Measurements from ENCODE around the gene EVX2.
A peak's percentile ranks its signal among the peaks of the same experiment; 100 is the strongest.

Gene EVX2

DNA sequence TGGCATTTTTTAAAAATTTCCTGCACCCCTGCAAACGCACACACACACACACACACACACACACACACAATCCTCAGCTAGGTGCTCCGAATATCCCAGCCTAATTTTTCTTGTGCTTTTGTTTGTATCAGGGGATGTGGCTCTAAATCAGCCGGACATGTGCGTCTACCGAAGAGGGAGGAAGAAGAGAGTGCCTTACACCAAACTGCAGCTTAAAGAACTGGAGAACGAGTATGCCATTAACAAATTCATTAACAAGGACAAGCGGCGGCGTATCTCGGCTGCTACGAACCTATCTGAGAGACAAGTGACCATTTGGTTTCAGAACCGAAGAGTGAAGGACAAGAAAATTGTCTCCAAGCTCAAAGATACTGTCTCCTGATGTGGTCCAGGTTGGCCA, 10.6 kb upstream of the EVX2 start:
- peak; percentile 16 for DNase-seq

DNA sequence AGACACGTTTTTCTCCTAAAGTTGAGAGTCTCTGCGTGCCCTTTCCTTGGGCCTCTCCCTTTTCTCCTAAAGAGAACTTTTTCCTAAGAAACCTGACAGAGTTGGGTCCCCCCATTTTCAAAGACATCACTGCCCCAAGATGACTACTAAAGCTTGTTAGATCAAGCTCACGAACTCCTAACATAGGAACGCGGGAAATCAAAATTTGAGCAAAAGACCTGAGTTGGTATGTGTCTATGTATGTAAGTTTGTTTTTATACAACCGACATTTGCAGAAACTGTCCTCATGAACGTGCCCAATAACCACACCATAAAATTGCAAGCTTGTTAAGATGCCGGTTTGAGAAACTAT, 10.1 kb upstream of the EVX2 start:
- no peak for DNase-seq

DNA sequence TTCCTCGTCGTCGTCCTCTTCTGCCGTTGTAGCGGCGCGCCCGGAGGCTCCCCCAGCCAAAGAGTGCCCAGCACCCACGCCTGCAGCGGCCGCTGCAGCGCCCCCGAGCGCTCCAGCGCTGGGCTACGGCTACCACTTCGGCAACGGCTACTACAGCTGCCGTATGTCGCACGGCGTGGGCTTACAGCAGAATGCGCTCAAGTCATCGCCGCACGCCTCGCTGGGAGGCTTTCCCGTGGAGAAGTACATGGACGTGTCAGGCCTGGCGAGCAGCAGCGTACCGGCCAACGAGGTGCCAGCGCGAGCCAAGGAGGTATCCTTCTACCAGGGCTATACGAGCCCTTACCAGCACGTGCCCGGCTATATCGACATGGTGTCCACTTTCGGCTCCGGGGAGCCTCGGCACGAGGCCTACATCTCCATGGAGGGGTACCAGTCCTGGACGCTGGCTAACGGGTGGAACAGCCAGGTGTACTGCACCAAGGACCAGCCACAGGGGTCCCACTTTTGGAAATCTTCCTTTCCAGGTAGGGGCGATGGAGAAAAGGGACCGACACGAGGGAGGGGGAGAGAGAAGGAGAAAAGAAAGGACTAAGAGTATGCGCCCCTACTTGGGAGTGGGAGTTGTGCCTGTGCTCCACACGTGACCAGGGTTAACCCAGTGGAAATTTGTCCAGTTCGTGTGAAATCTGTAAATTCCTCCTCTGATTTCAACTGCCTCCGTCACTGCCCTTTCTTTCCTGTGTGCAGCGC, 9.6 kb upstream of the EVX2 start:
- peak; percentile 28 for DNase-seq

DNA sequence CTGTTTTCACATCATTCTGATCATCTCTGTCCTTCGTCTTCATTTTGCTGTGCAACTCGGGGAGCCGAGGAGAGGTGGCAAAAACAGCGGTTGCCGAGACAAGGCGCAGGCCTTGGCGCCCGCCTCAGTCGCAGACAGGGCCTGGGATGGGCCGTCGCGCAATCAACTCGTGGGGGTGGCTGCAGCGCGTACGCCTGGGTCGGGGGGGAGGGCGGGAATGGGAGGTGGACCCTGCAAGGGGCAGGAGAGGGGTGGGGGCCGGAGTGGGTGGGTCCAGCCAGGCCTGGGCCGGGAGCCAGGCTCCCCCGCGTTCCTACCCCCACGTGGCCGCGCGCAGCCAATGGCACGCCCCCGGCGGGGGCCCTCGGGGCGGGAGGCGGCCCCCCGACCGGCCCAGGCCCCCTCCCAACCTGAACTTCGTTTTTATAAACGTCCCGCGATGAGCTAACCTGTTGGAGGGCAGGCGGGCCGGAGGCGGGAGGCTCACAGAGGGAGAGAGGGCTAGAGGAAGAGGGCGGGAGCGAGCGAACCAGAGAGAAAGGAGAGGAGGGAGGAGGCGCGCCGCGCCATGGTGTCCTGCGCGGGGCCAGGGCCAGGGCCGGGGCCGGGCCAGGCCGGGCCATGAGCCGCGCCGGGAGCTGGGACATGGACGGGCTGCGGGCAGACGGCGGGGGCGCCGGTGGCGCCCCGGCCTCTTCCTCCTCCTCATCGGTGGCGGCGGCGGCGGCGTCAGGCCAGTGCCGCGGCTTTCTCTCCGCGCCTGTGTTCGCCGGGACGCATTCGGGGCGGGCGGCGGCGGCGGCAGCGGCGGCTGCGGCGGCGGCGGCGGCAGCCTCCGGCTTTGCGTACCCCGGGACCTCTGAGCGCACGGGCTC, 8.7 kb upstream of the EVX2 start, which contains the start of gene HOXD13:
Gene HOXD13 (plus strand): TSS at position 452 of the 875 bp plus-strand sequence. CDS start 170 bp downstream, at position 622.
- DNase-seq: no peak

DNA sequence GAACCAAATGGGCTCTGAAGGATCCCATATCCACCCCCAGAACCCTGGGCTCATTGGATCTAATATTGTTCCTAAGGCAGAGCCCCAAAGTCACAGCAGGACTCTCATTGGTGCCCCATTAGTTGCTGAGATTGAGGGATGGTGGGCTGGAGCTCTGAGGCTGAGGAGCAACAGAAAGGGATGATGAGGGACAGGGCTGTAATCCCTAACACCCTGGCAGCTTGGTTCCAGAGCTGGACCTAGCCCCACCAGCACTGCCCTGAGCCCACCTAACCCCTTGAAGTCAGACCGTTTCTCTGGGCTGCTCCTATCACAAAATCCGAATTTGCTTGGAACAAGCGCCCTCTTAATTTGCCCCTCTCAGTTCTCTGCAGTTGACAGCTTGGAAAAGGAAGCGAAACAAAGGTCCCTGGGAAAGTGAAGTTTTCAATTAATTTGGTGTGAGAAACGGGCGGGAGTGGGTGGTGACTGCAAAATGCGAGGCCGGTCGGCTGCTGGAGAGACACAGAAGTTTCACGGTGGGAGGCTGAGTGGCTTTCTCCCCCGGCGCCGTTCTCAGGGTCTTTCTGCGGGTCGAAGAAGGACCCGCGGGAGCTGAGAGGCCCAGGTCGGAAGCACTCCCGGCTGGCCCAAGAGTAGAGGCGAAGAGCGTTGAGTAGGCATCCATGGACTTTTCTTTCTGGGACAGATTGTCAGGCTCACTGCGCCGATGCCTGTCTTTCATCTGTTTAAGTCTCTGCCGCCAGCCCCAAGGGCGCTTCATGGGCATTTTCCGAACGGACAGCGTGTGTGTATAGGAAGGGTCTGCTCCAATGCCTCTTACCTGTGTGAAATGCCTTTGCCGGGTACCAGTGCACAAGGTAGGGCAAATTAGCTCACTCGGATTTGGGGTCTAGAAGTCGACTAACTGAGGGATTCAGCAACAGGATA, 7.8 kb upstream of the EVX2 start:
- no peak for DNase-seq

GRCh38 chr2:176090862-176091261, 7.1 kb upstream of the EVX2 start:
- no peak for DNase-seq

DNA sequence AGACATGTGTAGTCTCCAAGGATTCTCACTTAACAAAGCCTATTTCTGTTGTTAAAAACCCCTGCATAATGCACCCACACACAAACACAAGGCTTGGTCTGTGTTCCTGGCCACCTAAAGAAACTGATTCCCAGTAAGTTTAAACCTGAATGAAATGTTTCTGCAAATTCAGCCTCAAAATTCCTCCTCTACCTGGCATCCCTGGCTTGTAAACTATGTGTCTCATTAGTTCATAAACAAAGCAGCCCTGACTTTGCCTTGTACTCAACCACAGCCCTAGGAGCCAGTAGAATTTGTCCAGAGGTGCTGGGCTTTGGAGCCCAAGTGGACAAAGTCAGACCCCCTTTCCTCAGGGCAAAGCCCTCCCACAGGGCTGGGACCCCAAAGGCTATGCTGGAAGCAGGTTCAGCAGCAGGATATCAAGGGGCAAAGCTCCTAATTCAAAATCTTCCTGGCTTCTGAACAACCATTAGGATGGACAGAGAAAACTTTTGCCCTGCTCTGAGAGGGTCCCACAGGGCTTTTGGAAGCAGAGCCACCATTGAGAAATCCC, 6.2 kb upstream of the EVX2 start:
- DNase-seq: no peak

DNA sequence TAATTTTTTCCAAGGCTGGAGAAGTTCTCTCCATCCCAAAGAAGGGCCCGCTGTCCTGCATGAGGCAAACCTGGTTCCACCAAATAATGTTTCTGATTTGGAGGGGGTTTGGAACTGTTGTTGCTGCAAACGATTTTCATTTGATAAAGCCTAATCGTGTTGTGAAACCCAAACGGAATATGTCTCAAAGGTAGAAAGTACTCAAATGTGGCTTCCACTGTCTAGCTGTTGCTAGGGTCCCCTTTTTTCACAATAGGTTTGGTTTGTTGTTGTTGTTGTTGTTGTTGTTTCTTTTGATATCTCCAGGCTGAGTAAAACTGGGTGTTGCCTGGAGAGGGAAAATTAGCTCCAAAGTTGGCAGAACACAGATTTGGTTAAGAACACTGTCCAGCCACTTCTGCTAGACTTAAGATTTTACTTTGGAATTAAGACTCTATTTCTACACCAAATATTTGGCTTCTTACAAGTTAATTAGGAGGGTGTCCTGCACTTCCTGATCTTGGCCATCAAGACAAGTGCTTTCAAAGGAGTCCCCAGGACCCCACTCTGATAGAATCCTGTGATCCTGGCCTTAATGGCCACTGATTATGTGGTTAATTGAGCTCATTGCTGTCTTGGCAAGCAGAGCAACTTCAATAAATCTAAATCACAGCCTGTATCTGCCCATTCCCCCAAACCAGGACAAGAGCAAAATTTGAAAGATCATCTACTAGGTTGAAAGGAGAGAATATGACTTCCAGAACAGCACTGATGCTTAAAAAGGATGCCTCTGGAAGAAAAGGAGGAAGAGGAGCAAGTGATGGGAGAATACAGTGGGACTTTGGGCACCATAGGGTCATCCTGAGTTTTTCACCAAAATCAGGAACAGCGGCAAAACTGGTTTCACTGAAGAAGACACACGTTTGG, 5.4 kb upstream of the EVX2 start:
- no peak for DNase-seq

DNA sequence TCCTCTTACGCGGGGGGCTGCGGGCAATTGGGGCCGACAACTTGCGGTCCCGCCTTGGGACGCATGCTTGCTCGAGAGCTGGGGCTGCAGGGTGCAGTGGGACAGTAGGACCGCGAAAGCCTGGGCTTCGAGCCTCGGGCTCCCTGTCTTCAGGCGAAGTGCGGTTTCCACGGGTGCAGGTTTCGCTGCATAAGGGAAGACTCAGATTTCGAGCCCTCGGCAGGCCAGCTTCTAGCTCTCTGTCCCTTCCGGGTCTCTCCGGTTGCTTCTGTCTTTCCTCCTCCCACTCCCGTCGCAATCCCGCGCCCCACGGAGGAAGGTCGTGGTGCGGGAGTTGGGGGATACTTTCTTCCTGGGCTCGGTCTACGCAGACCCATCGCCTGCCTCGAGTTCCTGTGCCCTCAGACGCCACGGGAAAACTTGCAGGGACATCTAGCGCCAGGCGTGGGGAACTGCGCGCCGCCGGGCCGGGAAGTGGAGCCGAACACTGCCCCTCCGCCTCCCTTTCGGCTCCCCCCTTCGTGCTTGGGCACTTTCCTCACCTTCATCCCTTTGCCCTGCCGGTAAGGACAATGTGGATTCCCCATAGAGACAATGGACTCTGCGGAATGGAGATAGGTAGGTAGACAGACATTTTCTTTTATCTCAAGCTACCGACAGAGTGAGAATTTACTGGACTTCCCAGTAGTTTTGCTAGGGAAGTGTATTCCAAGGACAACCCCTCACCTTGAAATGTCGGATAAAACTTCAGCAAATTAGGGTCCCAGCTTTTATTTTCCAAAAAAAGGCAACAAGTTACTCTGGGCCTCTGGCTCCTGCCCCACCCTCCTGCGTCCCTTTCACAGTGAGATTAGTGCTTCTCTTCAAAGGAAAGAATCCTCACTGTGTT, 4.5 kb upstream of the EVX2 start:
- DNase-seq: peak; percentile 76

DNA sequence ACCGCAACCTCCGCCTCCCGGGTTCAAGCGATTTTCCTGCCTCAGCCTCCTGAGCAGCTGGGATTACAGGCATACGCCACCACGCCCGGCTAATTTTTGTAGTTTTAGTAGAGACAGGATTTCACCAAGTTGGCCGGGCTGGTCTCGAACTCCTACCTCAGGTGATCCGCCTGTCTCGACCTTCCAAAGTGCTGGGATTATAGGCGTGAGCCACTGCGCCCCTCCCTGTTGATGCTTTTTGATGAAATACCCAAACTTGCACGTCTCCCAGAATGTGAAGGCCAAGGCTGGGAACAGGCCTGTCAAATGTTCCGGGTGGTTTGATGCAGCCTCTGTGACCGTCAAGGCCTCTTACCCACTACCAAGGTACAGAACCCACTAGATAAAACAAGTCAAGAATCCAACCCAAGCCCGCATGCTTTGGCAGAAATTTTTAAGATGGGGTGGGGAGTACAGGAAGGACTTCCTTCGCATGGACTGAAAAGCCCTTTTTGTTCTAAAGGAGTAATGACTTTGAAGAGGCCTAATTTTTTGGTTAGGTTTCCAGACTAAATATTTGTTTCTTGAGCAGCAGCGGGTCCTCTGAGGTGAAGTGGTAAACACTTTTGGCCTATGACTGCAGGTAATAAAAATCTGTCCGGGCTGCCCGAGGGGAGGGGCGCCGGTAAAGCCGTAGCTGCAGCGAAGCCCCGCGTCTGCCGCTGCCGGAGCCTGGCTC, 3.7 kb upstream of the EVX2 start:
- no peak for DNase-seq

- DNase-seq: no peak
Measured at GRCh38 chr2:176085861-176086771, 2.4 kb upstream of the EVX2 start.

- DNase-seq: no peak
Measured at GRCh38 chr2:176085120-176085788, 1.5 kb upstream of the EVX2 start.

DNA sequence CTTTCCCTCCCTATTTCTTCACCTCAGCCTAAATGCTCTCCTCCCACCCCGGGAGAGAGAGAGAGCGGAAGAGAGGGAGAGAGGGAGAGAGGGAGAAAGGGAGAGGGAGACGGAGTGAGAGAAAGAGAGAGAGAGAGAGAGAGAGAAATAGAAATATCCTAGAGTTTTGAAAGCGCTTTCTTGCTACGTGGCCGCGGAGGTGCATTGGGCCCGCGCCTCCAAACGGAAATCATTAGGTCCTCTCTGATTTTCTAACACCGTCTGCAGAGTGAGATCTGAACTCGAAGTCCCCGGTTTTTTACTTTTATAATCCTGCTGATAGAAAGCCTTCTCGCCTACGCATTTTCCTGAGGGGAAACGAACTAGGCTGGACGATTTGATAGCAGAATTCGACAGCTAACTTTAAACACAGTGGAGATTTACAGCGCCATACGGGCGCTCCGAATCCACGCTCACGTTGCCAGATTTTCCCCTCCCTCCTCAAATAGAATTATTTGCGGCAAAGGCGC, 903 bp upstream of the EVX2 start:
- no peak for DNase-seq

- no peak for DNase-seq
Measured at GRCh38 chr2:176082824-176083751, 674 bp downstream of the EVX2 start.

GRCh38 chr2:176082525-176082823, 1.3 kb downstream of the EVX2 start:
- no peak for DNase-seq

- no peak for DNase-seq
Measured at GRCh38 chr2:176081837-176082524, 1.8 kb downstream of the EVX2 start.
